Central memory CD4-positive, alpha-beta T cell (primary cell): Measurements from ENCODE around the gene CHPF.

Source experiments
- DNase-seq: peaks from one replicate; pipeline ENCODE4 v3.0.0; 2022

The CHPF gene

DNA sequence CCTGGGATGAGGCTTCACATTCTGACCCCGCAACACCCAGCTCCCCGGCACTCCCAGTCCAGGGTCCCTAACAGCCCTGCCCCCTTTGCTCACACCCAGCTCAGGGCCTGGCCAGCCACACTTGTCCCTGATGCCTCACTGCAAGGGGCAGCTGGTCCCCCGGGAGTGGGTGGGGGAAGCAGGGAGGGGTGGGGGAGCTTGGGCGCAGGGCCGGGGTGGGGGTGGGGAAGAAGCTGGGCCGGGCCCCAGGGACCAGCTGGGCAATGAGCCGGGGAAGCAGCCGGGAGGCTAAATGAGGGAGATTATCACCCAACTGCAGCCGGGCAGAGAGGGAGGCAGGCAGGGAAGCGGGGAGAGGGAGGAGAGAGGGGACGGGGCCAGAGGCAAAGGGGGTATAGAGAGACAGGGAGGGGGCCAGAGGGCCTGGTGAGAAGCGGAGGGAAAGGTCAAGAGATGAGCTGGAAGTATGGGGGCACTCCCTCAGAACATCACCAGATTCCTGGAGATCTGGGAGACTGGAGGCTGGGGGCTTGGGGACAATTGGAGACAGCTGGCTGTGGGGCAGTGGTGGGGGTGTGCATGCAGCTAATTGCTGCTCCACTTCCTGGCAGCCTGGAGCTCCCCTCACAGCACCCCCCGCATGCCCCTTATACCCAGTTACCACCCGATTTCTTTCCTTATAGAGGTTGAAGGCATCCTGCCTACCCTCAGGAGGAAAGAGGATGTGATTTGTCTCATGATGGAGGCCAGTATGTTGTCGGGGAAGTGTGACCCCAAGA is 31.9 kb downstream of the CHPF start:
- DNase-seq = no peak

DNA sequence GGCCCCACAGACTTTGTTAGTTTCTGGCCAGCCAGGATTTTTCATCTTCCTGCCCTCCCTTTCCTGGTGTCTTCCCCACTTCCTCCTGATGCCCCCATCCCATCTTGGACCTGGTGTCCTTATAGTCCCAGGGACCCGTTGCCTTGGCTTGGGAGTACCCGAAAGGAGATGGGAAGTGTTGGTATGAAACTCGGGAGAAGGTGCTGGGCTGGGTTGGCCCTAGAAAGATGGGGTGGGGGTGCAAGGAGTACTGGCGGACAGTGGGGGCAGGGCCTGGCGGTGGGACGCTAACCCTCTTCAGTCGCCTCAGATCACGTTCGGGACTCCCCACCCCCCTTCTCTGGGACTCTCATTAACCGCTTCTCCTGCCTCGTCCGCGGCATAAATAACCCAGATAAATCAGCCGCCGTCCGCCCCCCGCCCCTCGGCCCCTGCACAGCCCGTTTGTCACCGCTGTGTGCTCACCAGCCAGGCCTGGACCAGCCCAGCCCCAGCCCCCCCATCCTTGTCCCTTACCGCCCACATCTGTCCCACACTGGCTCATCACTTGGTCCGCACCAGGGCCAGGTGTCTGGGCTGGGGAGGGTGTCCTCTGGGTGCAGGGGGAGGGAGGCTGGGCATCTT is 33.0 kb downstream of the CHPF start:
- no peak for DNase-seq

DNA sequence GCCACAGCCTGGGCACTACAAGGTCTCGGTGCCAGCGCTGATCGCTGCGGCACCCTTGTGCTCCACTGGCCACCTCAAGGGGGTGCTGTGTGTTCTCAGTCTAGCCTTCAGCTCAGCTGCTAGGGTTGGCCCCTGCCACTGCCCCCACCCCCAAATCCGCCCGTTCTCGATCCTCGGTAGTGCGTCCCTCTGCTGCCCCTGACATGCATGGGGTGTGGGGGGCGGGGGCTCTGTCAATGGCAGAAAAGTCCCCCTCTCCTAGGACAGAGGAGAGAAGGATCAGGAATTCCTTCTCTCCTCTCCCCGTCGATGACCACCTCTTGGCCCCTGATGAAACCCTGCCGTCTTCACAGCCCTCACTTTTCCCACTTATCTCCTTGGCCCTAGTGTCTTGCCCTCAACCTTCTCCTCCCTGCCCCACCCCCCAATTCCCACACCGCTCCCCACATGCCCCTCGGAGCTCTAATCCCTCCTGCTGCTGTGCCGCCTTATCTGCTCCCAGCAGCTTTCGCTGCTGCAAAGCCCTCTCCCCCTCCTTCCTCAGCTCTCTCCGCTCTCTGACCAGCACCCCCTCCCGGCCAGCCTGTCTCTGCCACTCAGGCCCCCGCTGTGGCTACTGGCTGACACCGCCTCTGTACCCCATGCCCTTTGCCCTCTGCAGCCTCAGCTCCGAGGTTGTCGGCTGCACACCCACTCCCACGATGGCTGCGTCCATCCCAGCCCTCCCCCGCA is 33.7 kb downstream of the CHPF start:
- DNase-seq = peak; percentile 39

DNA sequence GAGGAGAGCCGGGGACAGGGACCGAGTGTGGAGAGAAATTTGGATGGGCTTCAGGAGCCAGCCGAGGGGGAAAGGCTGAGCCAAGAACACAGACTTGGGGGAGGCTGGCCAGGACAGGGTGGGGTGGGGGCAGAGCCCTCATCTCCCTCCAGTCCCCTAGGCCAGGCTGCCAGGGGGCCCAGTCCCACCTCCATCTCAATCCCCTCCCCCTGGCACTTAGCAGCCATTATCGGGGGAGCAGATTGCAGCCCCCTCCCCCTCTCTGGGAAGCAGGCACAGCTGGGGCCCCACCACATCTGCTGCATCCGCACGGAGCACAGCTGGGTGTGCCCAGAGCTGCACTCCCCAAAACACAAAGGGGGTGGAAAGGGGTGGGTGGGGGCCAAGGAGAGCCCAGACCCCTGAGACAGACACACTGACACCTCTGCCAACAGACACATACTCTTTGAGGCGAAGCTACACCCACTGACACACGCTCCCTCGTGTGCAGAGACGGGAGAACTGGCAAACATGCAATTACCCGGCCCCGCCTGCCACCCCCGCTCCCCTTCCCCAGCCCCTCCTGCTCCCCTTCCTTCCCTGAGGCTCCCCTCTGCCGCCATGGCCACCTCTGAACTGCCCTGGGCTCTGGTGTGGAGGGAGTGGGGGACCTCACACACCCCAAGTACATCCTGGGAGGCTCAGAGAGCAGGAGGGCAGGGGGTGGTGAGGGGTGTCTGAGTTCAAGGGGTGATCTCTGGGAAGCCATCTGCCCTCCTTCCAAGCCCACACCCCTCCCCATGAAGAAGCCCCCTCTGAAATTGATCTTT is 34.4 kb downstream of the CHPF start:
- no peak for DNase-seq

DNA sequence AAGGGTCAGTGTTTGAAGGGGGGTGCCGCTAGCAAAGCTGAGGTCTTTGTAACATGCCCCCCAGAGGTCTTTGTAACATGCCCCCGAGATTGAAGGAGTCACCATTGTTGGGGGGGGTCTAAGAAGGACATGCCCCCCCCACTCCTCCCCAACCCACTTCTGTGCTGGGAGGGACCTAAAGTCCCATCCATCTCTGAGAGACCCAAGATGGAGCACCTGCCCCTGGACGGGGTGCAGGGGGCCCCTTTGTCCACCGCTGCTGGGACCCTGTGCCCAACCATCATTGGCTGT is 35.2 kb downstream of the CHPF start:
- DNase-seq = no peak

DNA sequence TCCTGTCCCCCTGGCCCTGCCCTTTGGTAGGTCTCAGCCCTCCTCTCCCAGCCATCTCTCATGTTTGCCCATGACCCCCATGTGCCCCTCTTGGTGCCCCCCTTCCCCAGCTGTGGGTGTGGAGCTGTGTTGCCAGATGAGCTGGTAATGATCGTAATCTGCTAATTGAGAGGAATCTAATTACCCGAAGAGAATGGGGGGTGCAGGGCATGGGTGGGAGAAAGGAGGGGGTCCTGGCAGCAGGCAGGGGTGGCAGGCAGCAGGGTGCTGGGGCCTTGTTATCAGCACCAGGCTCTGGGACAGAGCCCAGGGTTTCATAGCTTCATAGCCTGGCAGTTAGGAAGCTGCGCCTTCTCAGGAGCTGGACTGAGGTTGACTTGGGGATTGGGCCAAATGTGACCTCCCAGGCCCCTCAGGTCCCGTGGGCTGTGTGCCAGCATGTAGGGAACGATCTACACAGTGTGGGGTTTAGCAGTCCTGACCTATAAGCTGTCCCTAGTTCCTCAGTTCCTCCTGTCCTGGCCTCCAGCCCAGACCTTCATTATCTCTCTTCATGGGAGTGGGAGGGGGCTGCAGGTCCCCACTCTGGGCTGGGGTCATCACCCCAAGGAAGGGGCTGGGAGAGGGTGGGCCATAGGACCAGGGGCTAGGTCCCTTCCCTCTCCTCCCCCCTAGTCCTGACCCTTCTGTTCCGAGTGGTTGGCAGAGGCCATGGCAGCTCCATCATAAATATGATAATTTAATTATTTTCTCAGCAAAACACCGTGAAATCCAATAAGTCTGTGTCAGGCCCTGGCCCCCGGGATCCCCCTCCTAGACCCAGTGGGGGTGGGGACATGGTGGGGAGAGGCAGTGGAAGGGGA is 35.8 kb downstream of the CHPF start:
- no peak for DNase-seq

DNA sequence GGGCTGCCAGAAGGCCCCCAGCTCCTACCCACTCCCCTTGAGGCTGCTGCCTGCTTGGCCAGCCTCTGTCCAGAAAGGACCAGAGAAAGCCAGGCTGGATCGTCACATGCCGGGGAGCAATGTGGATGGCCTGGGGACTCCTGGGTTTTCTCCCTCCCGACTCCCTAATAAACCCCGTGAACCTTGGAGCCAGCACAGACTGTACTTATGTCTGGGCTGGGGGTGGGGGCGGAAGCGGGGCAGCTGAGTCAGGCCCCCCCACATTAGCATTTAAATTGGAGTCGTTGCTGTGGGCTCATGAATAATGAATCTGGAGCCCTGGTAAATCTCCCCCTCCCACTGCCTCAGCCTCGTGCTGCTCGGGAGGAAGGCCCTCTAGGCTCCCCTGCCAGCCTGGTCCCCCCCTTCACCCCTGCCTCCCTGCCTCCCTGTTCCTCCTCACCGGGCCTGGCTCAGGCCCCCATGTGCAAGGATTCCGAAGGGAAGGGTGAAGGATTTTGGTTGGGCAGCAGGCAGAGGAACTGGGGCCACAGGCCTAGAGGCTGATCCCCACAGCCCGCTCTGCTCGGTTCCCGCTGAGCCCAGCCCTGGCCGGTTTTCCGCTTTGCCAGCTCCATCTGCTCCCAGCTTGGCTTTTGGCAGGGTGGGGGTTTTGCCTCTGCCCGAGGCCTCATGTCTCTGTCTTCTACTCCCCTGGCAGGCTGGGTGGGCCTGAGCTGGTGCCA is 36.6 kb downstream of the CHPF start:
- DNase-seq = no peak

DNA sequence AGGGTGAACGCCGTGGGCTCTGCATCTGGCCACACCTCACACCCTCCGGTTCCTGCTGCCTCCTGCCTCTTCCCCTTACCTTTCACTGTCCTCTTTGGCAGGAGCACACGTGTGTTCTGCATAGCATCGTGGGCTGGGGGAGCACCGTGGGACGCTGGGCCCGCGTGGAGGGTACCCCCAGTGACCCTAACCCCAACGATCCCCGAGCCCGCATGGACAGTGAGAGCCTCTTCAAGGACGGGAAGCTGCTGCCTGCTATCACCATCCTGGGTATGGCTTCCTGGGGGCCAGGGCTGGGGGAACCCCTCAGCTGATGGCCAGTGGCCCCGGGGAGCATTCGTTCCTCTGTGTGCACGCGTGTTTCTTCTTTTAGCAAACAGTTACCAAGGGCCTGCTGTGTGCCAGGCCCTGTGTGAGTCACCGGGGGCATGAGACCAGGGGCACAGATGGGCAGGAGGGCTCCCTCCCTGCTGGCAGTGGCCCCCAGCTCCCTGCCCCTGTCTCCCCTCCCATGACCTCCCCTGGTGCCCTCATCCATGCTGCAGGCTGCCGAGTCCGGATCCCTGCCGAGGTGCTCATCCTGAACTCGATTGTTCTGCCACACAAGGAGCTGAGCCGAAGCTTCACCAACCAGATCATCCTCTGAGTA is 37.3 kb downstream of the CHPF start:
- DNase-seq = no peak

DNA sequence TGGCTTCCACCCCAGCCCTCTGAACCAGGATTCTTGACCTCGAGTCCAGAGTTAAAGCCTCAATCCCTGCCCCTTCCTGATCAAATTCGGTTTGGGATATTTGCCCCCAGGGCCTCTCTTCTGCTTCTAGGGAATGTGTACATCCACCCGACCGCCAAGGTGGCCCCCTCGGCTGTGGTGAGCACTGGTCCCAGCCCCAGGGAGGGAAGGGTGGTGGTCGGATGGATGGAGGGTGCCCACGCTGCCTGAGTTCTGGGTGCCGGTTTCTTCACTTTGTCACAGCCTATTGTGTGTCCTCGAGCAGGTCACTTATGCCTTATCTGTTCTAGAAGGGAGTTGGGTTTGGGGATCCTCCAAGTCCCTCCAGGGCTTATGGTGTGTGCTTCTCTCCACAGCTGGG is 38.0 kb downstream of the CHPF start:
- DNase-seq = no peak

DNA sequence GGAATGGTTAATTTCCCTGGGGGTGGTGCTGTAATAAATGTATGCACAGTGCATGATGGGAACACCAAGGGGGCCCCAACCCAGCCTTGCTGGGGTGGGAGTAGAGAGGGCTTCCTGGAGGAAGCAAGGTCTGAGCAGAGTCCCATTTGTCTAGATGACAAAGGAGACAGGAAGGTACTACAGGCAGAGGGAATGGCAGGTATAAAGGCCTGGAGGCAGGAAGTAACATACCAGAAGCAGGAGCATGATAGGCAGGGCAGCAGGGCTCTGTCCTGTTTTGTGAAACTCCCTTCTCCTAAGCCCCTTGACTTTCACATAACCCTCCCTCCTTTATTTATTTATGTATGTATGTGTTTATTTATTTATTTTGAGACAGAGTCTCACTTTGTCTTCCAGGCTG is 41.0 kb downstream of the CHPF start:
- DNase-seq = no peak

DNA sequence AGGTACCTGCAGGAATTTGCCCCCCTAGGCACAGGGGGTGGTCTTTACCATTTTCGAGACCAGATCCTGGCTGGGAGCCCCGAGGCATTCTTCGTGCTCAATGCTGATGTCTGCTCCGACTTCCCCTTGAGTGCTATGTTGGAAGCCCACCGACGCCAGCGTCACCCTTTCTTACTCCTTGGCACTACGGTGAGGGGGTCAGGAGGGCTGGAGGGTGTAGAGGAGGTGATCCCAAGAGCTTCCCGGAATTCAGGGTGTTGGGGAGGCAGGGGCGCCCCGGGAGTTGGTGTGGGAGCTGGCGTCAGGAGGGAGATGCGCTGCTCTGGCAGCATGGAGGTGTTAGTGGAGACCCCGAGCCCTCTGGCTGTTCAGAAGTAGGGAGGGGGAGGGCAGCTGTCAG is 41.8 kb downstream of the CHPF start:
- DNase-seq = no peak

DNA sequence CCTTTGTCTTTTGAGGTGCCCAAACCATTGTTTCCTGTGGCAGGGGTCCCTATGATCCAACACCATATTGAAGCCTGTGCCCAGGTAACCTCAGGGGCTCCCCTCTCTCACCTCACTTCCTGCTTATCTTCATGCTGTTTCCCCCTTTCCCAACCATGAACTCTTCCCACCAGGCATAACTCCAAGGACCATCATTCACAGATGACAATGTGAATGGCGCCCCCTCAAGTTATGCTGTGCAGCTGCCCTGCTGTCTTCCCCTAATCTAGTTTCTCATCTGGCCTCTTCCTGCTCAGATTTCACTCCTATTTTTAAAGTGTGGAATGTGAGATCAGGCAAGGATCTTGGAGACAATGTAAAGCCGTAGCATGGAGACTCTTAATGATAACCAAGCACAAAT is 43.5 kb downstream of the CHPF start:
- DNase-seq = no peak

DNA sequence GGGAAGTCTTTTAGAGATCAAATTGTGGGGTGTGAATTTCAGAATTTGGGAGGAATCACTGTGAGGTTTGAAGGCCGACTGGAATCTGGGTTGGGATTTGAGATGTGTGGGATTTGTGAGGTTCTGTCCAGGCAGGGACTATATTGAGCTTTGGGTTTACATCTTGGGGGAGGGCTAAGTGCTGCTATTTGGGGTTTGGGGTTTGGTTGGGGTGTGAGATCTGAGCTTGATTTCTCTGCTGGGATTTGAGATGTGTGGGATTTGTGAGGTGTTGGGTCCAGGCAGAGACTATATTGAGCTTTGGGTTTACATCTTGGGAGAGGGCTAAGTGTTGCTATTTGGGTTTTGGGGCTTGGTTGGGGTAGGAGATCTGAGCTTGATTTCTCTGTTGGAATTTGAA is 44.1 kb downstream of the CHPF start:
- DNase-seq = no peak

DNA sequence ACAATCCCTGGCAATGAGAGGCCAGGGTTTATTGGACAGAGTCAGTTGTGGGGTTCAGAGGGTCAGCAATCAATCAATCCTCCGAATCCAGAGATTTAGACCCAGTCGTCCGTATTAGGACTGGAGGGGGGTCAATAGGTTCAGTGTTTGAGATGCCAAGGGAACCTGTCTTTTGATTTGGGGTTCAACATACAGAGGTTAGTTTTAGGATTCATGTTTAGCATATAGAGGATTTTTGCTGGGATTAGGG is 44.6 kb downstream of the CHPF start:
- DNase-seq = no peak

DNA sequence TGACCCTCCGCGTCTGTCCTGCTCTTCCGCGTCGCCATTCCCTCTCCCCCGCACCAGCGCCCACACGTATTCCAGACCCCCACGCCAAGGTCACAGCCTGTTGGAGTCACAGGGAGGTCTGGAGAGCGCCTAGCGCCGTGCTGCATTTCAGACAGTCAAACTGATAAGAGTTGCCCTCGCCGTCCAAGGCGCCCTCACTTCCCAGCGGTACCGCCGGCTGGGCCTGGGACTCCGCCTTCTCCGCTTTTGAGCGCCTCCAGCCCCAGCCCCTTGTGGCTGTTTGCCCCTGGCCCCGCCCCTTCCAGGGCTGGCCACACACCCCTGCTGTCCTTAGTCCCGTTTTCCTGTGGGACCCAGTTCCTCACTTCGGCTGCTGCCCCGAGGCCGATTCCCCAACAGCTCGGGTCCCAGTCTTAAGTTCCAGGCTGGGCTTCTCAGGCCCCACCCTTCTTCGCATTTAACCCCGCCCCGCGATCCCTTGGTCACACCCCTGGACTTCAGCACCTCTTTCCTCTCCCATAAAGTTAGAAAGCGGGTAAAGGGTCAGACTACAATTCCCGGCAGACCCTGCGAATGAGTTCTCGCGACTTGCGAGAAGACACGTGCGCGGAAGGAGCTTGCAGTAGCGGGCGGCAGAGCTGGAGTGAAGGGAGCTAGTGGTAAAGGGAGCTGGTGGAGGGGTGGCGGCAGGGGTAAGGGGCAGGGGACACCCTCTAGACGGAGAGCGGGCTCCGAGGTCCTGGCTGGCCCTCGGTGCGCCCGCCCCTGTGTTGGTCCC is 45.1 kb downstream of the CHPF start, which contains the start of gene GMPPA:
Gene GMPPA (plus strand): TSS at position 612 of the 778 bp plus-strand sequence. CDS start 1,085 bp downstream, outside the sequence.
- DNase-seq = peak; percentile 91

DNA sequence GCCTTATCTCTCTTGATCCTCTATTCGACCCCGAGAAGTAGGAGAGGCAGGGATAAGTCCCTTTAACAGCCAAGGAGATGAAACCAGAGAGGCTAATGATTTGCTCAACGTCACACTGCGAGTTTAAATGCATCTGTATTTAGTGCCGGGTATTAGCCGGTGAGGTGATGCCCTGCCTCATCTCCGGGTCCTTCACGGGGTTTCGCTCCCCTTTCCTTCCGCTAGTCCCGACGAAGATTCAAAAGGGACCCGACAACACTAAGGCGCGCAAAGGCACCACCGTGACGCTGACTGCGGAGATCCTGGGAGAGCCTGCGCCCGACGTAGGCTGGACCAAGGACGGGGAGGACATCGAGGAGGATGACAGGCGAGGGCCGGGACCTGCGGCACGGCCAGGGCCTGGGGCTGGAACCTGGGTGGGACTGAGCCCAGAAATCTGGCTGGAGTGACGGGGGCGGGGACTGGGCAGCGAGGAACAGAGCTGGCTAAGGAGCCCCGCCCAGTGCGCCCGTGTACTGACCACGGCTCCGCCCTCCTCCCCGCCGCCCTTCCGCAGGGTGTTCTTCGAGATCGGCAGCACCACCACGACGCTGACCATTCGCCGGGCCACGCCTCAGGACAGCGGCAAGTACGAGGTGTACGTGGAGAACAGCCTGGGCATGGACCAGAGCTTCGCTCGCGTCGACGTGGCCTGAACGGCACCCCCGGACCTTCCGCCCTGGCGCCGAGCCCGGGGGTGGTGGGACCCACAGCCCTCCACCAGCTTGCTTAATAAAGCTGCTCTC is 45.9 kb downstream of the CHPF start:
- peak; percentile 9 for DNase-seq

DNA sequence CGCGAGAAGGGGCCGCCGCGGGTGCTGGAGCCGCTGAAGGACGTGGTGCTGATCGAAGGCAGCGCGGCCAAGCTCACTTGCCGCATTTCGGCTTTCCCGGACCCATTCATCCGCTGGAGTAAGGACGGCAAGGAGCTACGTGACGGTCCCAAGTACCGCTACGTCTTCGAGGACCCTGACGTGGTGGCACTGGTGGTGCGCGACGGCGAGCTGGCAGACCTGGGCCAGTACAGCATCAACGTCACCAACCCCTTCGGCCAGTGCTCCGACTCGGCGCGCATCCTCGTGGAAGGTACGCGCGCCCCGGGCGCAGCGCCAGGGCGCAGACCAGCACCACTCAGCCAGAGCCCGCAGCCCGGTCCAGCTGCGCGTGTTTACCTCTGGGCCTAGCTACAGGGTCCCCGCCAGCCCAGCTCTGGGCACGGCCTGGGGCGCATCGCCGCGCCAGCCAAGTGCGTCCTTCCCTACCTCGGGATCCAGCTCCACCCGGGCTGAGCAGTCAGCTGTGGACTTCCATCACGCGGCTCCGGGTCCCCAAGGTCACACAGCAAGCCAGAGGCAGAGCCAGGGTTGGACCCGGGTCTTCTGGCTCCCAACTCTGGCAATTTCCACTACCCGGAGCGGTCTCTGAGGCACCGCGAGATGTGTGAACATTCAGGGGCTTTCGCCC is 46.6 kb downstream of the CHPF start:
- DNase-seq = peak; percentile 12

DNA sequence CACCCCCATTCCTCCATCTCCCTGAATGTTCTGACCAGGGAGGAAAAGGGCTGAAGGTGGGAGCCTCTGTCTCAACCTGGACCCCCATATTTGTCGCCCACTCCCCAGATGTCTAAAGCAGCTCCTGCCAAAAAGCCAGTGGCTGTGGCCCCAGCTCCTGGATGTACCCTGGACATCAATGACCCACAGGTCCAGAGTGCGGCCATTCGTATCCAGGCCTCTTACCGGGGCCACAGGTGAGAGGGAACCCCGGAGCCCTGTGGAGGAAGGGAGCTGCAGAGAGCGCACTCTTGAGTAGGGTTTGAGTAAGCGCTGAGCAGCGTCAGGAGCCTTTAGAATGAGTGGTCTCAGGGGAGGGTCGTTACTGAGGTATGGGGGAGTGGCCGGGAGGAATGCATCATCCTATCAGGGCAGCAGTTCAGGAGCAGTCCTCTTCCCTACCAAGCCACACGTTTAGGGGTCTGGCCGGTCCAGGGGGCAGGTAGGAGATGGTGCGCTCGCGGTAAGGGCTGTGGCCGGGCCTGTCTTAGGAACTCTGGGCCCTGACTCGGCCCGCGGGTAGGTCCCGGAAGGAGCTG is 47.3 kb downstream of the CHPF start:
- no peak for DNase-seq
